Measurements from ENCODE around the gene DCLK2. TPM values are rescaled to one million over a fixed set of nuclear protein-coding genes. Genes with fewer than 3 reads are reported as not detected.
A peak's percentile ranks its signal among the peaks of the same experiment; 100 is the strongest.

Gene DCLK2
- total RNA-seq, 6 donors from 2014 or later = 2.1 to 16.8 (median 3.3) TPM

- ATAC-seq (ENCODE audit: low FRiP score in 2 of 2) = peak in 1 of 2 donors; percentile 60
- H3K9me3 ChIP-seq = no peaks in the 10 kb centered on the region
- 65 to 88% methylated on average over 2 of the region's 2 CpGs for WGBS, 2 donors
Observed at GRCh38 chr4:150130933-150131332, 52.7 kb downstream of the DCLK2 start.

DNA sequence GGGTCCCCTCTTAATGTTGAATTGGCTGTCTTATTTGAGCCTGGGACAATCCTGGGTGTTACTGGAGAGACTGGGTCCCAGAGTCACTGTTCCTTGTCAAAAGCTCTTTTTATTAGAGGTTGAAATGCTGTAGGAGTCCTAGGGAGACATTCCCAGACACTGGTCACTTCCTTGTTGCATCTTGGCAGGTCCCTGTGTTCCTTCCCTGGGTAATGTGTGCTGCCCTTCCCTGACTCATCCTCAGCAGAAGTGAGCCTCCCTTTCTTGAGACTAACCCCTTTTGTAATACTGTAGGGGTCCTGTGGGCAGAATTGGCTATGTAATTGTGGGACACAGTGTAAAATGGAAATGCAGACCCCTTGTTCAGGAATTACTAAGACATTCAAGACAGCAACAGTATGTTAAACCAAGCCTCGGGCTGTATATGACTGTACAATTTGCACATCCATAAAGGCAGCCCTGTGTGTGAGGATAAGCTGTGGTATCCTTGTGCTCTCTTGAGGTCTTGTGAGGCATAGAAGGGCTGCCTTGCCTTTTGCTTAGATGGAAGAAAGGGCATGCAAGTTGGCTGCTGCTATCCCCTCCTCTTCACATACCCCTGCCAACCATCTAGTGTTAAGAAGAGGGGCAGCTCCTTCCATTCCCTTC is 53.5 kb downstream of the DCLK2 start:
- Histone ChIP-seq H3K27ac (no peak overlapping the region), H3K36me3 (no peaks in the 10 kb centered on the region), H3K9me3 (no peaks in the 10 kb centered on the region), H3K27me3 (no peaks in the 10 kb centered on the region), H3K4me3 (no peak overlapping the region), H3K4me1 (peaks cover 0 to 3% (median 1%) of the 10 kb centered on the region in 4 donors)
- DNase-seq = no peak
- 88 to 100% methylated on average over 1 of the region's 1 CpG for WGBS, 2 donors
- TF ChIP-seq POLR2AphosphoS5 (IDR thresholded peaks at IDR 0.05) = no peak
- TF ChIP-seq, protein P1, sequence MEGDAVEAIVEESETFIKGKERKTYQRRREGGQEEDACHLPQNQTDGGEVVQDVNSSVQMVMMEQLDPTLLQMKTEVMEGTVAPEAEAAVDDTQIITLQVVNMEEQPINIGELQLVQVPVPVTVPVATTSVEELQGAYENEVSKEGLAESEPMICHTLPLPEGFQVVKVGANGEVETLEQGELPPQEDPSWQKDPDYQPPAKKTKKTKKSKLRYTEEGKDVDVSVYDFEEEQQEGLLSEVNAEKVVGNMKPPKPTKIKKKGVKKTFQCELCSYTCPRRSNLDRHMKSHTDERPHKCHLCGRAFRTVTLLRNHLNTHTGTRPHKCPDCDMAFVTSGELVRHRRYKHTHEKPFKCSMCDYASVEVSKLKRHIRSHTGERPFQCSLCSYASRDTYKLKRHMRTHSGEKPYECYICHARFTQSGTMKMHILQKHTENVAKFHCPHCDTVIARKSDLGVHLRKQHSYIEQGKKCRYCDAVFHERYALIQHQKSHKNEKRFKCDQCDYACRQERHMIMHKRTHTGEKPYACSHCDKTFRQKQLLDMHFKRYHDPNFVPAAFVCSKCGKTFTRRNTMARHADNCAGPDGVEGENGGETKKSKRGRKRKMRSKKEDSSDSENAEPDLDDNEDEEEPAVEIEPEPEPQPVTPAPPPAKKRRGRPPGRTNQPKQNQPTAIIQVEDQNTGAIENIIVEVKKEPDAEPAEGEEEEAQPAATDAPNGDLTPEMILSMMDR (IDR thresholded peaks at IDR 0.05) = no peak
- no peak for TF ChIP-seq EP300 (IDR thresholded peaks at IDR 0.05)
- no peak for TF ChIP-seq POLR2A (IDR thresholded peaks at IDR 0.05)
- peak in 1 of 2 donors; percentile 35 for ATAC-seq (ENCODE audit: low FRiP score in 2 of 2)

More at GRCh38 chr4:150130933-150131332, 52.7 kb downstream of the DCLK2 start:
- TF ChIP-seq POLR2A (IDR thresholded peaks at IDR 0.05) = no peak
- H3K27ac ChIP-seq = no peak overlapping the region
- no peak overlapping the region for H3K4me3 ChIP-seq
- no peaks in the 10 kb centered on the region for H3K36me3 ChIP-seq
- no peak for DNase-seq
- peaks cover 0 to 9% (median 7%) of the 10 kb centered on the region in 4 donors for H3K4me1 ChIP-seq
- no peaks in the 10 kb centered on the region for H3K27me3 ChIP-seq

DNA sequence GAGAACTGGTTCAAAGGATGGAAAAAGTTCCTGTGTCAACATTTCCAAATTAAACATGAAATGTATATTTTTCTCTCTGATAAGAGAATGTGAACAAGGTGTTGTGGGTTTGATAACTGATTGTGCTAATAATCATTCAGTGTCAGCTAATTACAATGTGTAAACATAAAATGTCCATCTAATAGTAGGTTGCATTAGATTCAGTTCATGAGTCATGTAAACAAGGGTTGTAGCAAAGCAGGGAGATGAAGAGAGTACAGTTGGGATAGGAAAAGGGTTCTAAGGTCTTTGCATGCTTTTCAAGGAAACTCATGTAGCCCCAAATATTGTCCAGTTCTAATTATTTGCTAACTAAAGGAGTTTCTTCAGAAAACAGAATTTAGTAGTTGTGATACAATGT is 55.4 kb downstream of the DCLK2 start:
- ATAC-seq (ENCODE audit: low FRiP score in 2 of 2) = no peak
- no peaks in the 10 kb centered on the region for H3K4me1 ChIP-seq
- H3K36me3 ChIP-seq = no peaks in the 10 kb centered on the region
- DNase-seq = no peak
- no peak overlapping the region for H3K4me3 ChIP-seq
- no peak overlapping the region for H3K27ac ChIP-seq
- TF ChIP-seq POLR2AphosphoS5 (IDR thresholded peaks at IDR 0.05) (no peak), EP300 (IDR thresholded peaks at IDR 0.05) (no peak), POLR2A (IDR thresholded peaks at IDR 0.05) (no peak)
- TF ChIP-seq, protein P1 (IDR thresholded peaks at IDR 0.05) = no peak
- no peaks in the 10 kb centered on the region for H3K27me3 ChIP-seq
- no peaks in the 10 kb centered on the region for H3K9me3 ChIP-seq

DNA sequence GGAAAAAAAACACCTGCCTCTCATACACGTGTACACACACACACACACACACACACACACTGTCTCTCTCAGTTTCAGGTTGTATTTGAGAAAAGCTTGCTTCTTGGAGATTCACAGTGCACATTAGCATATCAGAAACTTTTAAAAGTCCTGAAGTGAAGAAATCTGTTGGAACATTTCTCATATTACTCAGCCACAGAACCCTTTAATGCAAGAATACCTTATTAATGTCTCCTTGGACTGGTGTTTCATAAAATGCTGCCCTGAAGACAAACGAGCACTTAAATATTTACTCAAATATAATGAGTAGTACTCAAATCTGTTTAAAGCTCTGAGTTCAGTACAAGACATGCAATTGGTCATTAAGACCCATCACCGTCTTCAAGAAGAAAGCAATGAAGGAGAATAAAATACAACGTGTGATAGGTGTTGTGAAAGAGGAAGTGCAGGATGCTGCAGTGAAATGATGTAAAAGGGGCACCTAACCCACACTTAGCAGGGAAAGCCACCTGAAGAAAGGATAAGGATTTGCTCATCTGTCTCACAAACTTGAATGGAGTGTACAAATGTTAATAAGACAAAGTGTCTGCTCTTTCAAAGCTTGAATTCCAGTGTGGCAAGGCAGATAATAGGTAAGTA is 57.0 kb downstream of the DCLK2 start:
- H3K27ac ChIP-seq = no peak overlapping the region
- no peaks in the 10 kb centered on the region for H3K27me3 ChIP-seq
- no peak for ATAC-seq (ENCODE audit: low FRiP score in 2 of 2)
- H3K9me3 ChIP-seq = no peaks in the 10 kb centered on the region
- no peaks in the 10 kb centered on the region for H3K4me1 ChIP-seq
- TF ChIP-seq POLR2AphosphoS5 (IDR thresholded peaks at IDR 0.05) = no peak
- TF ChIP-seq POLR2A (IDR thresholded peaks at IDR 0.05) = no peak
- TF ChIP-seq, protein P1 (IDR thresholded peaks at IDR 0.05) = no peak
- no peak for TF ChIP-seq EP300 (IDR thresholded peaks at IDR 0.05)
- no peak overlapping the region for H3K4me3 ChIP-seq
- no peaks in the 10 kb centered on the region for H3K36me3 ChIP-seq
- no peak for DNase-seq
- WGBS, 2 donors = 42 to 45% methylated on average over 4 of the region's 4 CpGs

DNA sequence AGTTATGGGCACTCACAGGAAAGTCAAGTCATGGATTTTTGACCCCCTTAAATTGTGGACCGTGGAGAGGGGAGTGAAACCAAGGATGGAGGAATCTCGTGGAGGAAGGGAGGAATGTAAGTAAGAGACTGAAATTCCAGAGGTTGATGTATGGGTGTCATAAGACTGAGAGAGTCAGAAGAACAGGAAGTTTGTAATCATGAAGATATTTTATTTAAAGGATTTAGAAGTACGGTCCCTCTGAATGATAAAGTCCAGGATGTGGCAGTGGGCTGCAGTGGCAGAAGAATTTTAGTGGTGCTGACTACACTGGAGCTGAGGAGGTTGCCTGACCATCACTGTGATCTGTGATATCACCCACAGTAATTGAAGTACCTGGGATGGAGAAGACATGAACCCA is 57.8 kb downstream of the DCLK2 start:
- DNase-seq (no peak), ATAC-seq (ENCODE audit: low FRiP score in 2 of 2) (no peak)
- no peaks in the 10 kb centered on the region for H3K4me1 ChIP-seq
- no peaks in the 10 kb centered on the region for H3K27me3 ChIP-seq
- TF ChIP-seq, protein P1 (IDR thresholded peaks at IDR 0.05) = no peak
- no peak for TF ChIP-seq EP300 (IDR thresholded peaks at IDR 0.05)
- no peak for TF ChIP-seq POLR2AphosphoS5 (IDR thresholded peaks at IDR 0.05)
- TF ChIP-seq POLR2A (IDR thresholded peaks at IDR 0.05) = no peak
- no peaks in the 10 kb centered on the region for H3K9me3 ChIP-seq
- no peaks in the 10 kb centered on the region for H3K36me3 ChIP-seq
- 67 to 69% methylated on average over 3 of the region's 3 CpGs for WGBS, 2 donors
- no peak overlapping the region for H3K27ac ChIP-seq
- no peak overlapping the region for H3K4me3 ChIP-seq

Measured in upper lobe of left lung (tissue), 6 donors.